HG02759 (cell line): ENCODE measurements around the gene C2orf81.
"Not testable (repeated sequence)": the region's sequence is repeated elsewhere in the genome, so short reads cannot be mapped to it uniquely, and the experiment has no call there.

Experiments
- ATAC-seq: cut with Tn5 transposase; IDR thresholded peaks from one replicate; pipeline ENCODE4 v1.9.1; 2021; ENCODE audit warnings: mild to moderate bottlenecking, moderate library complexity; ENCODE audit not compliant: unreplicated experiment

Gene C2orf81

DNA sequence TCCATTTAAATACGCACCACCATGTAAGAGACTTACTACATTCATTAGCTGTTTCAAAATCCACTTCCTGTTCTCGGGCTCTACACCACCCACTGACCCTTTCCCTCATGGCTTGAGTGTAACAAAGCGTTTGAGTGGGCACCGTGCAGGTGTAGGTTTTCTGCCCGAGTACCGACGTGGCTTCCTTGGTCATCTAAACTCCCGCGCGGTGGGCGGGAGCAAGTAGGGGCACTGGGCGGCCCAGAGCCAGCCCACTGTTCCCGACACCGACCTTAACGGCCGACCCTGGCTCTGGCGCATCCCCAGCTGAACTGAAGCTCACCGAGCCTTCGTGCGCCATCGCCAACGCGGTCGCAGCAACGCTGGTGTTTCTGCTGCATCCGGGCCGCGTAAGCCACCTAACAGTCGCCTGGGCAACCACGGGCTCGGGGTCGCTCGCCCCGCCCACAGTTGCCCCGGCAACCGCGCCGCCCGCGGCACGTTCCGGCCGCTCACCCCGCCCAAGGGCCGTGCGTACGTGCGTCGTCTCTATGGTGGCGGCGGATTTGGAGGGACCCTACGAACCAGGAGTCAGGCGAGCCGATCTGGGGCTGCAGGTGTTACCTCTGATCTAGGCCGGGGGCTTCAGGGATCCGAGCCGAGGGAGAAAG, at the start of gene C2orf81, which contains the start of gene WDR54:
TSS of gene C2orf81 (minus strand) at position 399 of the 650 bp plus-strand sequence. CDS start at position 340, 59 bp downstream.
TSS of gene WDR54 (plus strand) at position 510 of the 650 bp plus-strand sequence. CDS start 424 bp downstream, outside the sequence.
- peak; percentile 96 for ATAC-seq

DNA sequence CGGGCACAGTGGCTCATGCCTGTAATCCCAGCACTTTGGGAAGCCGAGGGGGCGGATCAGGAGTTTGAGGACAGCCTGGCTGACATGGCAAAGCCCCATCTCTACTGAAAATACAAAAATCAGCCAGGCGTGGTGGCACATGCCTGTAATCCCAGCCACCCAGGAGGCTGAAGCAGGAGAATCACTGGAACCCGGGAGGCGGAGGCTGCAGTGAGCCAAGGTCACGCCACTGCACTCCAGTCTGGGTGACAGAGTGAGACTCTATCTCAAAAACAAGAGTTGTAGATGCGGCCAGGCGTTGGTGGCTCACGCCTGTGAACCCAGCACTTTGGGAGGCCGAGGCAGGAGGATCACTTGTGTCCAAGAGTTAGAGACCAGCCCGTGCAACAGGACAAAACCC, 49.3 kb upstream of the C2orf81 start:
- not testable (repeated sequence) for ATAC-seq

DNA sequence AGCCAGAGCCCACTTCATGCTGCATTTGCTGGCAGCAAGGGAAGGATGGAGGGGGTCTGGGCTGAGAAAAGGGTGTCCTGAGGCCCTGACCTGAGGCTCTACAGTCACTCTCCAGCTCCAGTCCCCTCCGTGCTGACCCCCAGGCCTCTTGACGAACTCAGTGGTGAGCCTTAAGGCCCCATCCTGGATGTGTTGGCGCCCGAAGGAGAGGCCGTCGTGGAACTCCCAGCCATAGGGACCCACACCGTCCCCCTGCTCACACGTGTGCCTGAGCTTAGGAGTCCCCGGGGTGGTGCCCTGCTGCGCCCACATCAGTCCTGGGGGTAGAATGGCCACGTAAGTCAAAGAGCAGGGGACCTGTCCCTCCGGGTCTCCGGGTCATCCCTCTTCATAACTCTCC, 43.0 kb upstream of the C2orf81 start:
- no peak for ATAC-seq

DNA sequence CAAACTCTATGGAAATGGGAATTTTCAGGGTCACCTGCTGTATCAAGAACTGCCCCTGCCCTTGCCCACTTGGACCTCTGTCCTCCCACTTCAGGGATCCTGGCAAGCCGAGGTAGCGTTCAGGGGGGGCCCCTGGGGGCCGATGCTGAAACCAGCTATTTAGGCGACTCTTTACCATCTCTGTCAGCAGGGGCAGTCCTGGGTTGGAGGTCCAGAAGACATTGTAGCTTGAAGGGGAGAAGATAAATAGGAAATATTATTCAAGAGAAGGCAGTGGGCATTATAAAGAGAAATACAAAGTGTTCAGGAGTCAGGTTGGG, 41.3 kb upstream of the C2orf81 start:
- ATAC-seq: no peak

DNA sequence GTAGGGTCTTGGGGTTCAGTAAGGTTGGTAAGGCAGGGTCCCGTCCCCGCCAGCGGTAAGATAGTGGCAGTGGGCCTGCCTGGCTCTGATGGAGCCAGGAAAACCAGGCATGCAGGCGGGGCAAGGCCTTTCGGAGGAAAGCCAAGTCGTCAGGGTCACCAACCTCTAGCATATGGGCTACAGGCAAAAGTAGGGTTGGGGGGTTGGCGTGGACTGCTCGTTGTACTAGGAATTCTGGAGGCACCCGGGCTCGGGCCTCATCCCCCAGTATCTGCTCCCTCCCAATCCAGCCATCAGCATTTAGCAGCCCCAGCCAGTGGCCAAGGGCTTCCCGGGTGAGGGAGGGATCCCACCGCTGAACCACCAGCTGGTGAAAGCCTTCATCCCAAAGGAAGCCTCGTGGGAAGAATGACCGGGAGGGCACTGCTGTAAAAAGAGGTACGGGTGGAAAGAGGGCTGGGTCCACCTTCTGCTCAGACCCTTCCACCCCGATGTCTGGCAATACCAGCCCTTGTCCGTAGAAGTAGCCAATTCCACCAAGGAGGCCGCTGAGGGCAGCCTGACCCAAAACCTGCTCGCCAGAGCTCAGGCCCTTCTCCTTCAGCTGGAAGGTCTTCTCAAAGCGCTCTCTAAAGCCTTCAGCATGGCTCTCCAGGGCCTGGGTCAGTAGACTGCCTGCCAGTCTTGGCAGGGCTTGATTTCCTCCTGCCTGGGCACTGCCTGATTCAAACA, 40.8 kb upstream of the C2orf81 start:
- ATAC-seq: no peak

DNA sequence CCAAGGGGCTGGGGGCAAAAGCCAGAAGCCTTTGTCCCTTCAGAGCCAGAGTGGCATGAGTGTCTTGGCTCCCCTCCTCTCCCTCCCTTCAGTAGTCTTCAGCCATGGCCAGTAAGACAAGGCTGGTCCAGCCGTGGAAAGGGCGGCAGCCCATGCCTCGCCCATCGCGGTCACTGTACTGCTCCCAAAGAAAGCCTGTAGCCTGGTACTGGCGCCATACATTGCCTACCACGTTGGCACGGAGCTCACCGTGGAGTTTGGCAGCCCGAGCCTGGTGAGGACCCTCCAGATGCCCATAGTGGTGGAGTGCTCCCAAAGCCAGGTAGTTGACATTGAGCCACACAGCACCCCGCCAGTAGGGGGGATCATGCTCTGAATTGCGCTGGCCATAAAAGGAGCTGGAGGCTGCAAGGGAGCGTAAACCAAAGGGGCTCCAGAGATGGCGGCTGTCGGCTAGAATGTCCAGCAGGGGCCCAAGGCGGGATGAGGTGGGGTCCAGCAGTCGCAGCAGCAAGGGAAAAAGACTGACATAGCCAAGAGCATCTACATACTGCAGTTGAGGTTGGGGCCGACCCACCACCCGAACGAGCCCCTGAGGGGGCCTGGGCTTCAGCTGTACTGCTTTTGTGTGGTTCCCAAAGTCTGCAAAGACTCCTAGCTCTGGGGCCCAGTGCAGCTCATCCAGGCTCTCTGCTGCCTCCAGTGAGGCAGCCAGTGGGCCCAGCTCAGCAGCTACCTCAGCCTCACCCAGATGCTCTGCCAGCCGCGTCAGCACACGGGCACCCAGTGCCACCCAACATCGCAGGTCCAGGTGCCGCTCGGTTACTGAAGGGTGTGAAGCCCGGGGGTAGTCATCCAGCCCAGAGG, 40.0 kb upstream of the C2orf81 start:
- no peak for ATAC-seq

DNA sequence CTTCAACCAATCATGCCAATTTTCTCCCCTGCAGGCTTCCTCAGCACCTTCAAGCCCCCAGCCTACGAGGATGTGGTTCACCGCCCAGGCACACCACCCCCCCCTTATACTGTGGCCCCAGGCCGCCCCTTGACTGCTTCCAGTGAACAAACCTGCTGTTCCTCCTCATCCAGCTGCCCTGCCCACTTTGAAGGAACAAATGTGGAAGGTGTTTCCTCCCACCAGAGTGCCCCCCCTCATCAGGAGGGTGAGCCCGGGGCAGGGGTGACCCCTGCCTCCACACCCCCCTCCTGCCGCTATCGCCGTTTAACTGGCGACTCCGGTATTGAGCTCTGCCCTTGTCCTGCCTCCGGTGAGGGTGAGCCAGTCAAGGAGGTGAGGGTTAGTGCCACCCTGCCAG, 38.8 kb upstream of the C2orf81 start:
- not testable (repeated sequence) for ATAC-seq

DNA sequence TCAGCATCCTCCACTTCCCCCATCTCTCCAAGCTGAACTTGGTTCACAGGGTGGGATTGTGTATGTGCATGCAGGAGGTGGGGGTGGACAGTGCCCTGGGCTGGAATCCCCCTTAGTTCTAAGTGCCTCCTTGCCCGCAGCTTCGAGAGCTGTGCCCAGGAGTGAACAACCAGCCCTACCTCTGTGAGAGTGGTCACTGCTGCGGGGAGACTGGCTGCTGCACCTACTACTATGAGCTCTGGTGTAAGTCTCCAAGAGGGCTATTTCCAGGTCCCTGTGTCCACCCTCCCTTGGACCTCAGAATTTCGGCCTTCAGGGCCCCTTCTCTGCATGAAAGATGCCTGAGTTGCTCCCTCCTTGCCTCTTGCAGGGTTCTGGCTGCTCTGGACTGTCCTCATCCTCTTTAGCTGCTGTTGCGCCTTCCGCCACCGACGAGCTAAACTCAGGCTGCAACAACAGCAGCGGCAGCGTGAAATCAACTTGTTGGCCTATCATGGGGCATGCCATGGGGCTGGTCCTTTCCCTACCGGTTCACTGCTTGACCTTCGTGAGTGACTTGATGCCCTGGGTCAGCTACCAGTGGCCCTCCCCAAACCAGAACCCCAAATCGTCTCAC, 38.2 kb upstream of the C2orf81 start:
- ATAC-seq: not testable (repeated sequence)

DNA sequence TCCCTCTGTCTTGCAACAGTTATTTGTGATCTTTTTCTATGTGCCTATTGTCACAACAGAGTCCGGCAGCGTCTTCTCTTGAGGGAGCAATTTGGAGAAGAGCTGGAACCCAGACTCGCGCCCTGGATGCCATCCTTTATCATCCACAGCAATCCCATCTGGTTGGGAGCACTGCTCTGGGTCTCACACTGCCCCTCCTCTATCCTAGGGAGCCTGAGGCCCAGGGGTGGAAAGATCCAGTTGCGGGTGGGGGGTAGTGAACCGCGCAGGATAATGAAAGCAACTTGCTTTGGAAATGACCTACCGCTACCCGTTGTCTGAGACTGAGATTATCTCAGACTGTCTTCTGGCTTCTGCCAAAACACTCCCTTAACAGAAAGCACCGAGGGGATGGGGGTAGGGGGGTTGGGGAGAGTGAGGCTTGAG, 37.5 kb upstream of the C2orf81 start:
- ATAC-seq: no peak

DNA sequence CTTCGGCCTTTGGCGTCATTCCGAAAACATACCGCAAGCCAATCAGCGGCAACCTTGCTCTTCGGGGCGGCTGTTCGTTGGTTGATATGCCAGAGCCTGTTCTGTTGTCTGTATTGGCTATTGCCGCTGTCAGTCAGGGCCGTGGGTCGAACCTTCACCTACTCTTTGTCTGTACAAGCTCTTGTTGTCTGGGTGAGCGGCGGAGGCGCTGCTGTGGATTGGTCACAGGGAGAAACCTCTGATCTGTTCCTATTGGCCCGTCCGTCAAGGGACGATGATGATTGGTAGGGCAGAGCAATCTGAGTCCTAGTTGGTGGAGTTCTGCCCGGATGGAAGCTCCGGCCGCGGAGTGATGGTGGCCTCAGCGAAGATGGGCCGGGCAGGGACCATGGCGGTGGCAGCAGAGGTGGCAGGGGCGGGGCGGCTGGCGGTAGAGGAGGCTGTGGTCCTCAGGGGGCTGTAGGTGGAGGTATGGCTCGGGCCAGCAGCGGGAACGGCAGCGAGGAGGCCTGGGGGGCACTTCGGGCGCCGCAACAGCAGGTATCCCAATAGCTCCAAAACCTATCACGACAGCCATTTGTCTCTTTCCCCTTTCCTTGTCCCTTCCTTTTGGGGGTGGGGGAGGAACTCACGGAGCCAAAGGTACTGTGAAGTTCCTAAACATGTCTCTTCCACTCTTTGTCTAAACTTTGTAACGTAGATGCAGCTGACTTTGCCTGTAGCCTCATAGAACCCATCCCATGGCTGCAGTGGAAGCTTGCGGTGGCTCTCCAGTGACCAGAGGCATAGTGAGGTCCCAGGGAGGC, 36.9 kb upstream of the C2orf81 start, which contains the start of gene WBP1:
TSS of gene WBP1 (plus strand) at position 307 of the 806 bp plus-strand sequence. CDS start at position 472, 165 bp downstream.
- peak; percentile 79 for ATAC-seq

DNA sequence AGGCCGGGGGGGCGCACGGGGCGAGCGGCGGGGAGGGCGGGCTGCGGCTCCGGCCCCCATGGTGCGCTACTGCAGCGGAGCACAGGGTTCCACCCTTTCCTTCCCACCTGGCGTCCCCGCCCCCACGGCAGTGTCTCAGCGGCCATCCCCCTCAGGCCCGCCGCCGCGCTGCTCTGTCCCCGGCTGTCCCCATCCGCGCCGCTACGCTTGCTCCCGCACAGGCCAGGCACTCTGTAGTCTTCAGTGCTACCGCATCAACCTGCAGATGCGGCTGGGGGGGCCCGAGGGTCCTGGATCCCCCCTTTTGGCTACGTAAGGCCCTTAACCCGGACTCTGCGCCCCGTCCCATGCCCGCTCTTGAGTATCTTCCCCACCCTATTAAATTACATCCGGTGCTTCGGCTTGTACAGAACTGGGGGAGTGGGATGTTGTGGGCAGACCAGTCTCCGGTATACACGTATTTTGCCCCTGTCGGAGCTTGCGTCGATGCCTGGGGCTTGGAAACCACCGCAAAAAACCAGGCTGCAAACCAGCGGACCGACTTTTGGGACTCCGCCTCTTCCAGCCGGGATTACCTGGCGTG, 36.2 kb upstream of the C2orf81 start:
- peak; percentile 42 for ATAC-seq

DNA sequence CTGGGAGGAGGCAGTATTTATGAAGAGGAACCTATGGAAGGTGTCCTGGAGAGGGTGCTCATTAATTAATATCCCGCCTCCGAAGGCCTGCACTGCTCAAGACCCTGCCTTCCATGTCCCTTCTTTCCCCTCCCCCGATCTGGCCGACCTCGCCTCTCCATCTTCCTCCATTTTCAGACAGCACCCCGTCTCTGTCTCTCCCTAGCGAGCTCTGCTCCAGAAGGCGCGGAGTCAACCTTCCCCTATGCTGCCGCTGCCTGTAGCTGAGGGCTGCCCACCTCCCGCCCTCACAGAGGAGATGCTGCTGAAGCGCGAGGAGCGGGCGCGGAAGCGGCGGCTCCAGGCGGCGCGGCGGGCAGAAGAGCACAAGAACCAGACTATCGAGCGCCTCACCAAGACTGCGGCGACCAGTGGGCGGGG, 35.7 kb upstream of the C2orf81 start:
- no peak for ATAC-seq

DNA sequence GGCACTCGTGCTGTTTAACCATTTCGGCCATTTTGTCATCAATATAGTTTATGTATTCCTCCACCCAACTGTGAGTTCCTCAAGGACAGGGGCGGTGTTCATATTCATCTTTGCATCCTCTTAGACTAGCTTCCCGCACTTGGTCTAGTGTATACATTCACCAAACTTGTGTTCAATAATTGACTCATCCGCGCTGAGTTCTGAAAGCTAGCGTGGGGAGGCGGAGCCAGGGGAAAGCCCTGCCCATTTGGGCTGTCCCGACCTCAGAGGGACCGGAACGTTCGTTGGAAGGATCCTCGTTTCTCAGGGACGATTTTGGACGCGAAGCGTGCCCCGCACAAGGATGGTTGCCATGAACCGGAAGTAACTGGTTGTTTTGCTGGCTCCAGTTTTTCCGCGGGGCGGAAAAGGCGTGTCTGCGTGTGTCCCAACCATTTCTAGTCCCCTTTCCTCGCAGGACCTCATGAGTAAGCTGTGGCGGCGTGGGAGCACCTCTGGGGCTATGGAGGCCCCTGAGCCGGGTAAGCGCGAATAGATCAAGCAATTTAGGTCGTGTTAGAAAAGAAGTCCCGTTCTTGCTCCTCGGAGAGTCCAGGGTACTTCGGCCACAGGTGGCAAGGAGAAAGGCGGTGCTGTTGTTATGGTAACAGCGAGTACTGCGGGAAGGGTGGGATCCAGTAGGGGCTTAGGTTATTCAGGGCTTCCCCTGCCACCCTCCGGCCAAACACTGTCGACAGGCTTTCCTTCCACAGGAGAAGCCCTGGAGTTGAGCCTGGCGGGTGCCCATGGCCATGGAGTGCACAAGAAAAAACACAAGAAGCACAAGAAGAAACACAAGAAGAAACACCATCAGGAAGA, 33.5 kb upstream of the C2orf81 start, which contains the start of gene INO80B:
TSS of gene INO80B (plus strand) at position 434 of the 858 bp plus-strand sequence. CDS start at position 464, 30 bp downstream.
- peak; percentile 44 for ATAC-seq

DNA sequence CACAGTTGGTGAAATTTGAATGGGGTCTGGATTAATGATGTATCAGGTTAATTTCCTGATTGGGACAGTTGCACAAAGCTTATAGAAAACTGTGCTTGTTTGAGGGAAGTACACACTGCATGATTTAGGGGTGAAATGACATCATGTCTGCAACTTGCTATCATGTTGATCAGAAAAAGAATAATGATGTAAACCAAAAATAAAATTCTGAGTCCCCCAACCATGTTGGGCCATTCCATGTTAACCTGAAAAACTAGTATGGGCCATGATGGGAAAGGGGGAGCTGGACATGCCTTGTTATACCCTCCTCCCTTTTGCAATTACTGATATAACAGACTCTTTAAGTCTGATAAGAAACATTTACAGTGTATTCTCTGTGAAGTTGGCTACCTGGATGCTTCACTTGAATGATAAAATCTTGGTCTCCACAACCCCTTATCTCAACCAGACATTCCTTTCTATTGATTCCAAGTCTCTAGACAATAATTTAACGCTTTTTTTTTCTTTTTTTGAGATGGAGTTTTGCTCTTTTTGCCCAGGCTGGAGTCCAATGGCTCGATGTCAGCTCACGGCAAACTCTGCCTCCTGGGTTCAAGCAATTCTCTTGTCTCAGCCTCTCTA, 29.3 kb upstream of the C2orf81 start:
- no peak for ATAC-seq

DNA sequence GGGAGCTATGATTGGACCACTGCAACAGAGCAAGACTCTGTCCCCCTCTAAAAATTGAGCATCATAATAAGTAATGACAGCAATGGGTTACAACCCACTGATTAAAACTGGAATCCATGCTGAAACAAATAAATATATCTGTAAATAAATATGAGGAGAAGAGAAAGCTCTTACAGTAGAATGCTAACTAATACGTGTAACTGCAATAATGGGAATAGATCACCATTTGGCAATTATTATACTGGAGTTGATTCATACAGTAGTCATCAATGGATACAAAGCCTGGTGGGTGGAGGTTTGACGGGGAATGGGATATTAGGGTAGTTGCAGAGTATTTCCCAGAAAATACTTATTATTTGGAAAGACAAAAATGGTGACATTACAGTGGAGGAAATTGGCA, 27.4 kb upstream of the C2orf81 start:
- no peak for ATAC-seq

DNA sequence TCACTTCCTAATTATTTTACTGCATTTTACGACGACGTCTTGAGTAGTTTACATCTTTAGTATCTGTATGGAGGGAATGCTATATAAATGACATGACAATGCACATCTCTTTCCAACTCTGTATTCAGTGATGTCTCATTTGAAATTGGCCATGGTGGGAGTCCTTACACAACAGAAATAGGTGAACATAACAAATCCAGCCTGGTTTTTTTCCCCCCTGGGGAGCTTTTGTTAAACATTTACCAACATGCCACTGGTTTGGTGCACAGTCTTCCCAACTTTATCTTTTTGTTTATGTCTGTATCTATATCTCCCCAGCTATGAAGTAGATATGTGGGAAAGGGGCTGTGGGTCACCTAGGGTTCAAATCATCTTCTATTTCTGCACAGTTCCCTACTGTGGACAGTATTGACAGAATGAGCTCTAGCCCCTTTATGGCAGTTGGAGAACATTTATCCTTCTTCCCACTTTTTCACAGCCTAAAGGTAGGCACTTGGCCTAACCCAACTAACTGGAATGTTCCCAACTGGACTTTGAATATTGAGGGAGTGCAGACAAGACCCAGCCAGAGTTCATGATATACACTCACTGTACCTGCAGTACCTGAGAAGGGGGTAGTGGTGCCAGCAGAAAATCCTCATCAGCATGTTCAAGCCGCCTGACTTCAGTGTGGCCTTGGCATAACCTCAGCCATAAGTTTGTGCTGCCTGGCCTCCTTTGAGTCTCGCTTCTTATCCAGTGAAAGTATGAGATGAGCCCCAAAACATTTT, 26.0 kb upstream of the C2orf81 start:
- ATAC-seq: no peak
